GM06990 (cell line): Measurements from ENCODE around the gene ACYP1.

Experiments used
- DNase-seq: peaks from one replicate; pipeline ENCODE4 v3.0.0-alpha.2; 2011; ENCODE audit not compliant: insufficient read length; ENCODE audit errors: extremely low read depth
- H3K27me3 ChIP-seq: replicated peaks from 2 replicates; pipeline ENCODE4 v1.6.0; 2011; ENCODE audit warnings: low read length; ENCODE audit not compliant: control insufficient read depth, insufficient read depth
- H3K36me3 ChIP-seq: 2 replicates; pipeline ENCODE4 v1.5.1; 2011; ENCODE audit warnings: low read length; ENCODE audit not compliant: control insufficient read depth, insufficient read depth
- H3K4me3 ChIP-seq: replicated peaks from 2 replicates; pipeline ENCODE4 v1.5.1; 2011; ENCODE audit warnings: low read depth, mild to moderate bottlenecking, control low read depth, low read length
- CTCF ChIP-seq: IDR thresholded peaks from 2 replicates; pipeline ENCODE4 v1.5.1; 2011; ENCODE audit warnings: low read length, control low read depth, mild to moderate bottlenecking, inconsistent platforms; ENCODE audit not compliant: insufficient read depth, poor library complexity, severe bottlenecking

ACYP1 gene

GRCh38 chr14:75060420-75060819 lies 3.4 kb downstream of the ACYP1 start:
- Histone ChIP-seq H3K27me3 (no peaks in the 10 kb centered on the region), H3K36me3 (no peaks in the 10 kb centered on the region), H3K4me3 (no peak overlapping the region)
- TF ChIP-seq CTCF: no peak
- DNase-seq: no peak

GRCh38 chr14:75059642-75060041 lies 4.2 kb downstream of the ACYP1 start:
- Histone ChIP-seq H3K27me3 (no peaks in the 10 kb centered on the region), H3K4me3 (no peak overlapping the region), H3K36me3 (no peaks in the 10 kb centered on the region)
- no peak for TF ChIP-seq CTCF
- DNase-seq: no peak

- Histone ChIP-seq H3K4me3 (no peak overlapping the region), H3K36me3 (no peaks in the 10 kb centered on the region), H3K27me3 (no peaks in the 10 kb centered on the region)
- DNase-seq: no peak
- no peak for TF ChIP-seq CTCF
These were observed 9.4 kb downstream of the ACYP1 start for GRCh38 chr14:75054421-75054820.

- Histone ChIP-seq H3K27me3 (no peaks in the 10 kb centered on the region), H3K4me3 (no peak overlapping the region), H3K36me3 (no peaks in the 10 kb centered on the region)
- DNase-seq: no peak
- no peak for TF ChIP-seq CTCF
These were observed 10.2 kb downstream of the ACYP1 start for GRCh38 chr14:75053396-75054291.

- Histone ChIP-seq H3K4me3 (peak overlapping the region; percentile 75), H3K27me3 (no peaks in the 10 kb centered on the region), H3K36me3 (no peaks in the 10 kb centered on the region)
- DNase-seq: no peak
- no peak for TF ChIP-seq CTCF
These were observed 12.3 kb downstream of the ACYP1 start for GRCh38 chr14:75051556-75051899.
